ENCODE measurements around the gene DHX35. TPM values are rescaled to one million over a fixed set of nuclear protein-coding genes. Genes with fewer than 3 reads are reported as not detected.

The DHX35 gene
- polyA plus RNA-seq, 1 donor from 2014 or later: 21.3 TPM

DNA sequence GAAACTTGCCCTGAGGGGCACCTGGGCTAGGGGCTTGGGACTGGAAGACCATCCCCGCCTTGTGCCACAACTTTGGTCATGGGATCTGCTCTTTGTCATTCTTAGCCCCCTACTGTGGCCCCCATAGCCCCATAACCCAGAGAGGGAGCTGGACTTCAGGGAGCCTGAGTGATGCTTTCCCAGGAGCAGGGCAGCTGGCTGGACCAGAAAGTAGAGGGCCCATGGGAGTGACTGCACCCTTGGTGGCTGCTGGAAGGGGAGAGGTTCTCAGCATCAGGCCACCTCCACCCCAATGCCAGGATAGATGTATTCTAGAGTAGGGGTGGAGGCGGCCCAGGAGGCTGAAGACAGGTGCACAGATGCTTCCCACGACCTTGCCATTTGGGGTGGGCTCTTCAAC, 41.7 kb upstream of the DHX35 start:
- H3K9me2 ChIP-seq (ENCODE audit: insufficient read depth, low read length): no peaks in the 10 kb centered on the region
- no peak overlapping the region for H3K9ac ChIP-seq (ENCODE audit: low read length)
- no peaks in the 10 kb centered on the region for H3F3A ChIP-seq (ENCODE audit: insufficient read depth, low read length, poor library complexity, severe bottlenecking)
- no peak overlapping the region for H3K4me3 ChIP-seq (ENCODE audit: low read length)
- H3K4me2 ChIP-seq (ENCODE audit: low read length): no peak overlapping the region
- H2AFZ ChIP-seq (ENCODE audit: low read depth, low read length): no peak overlapping the region
- TF ChIP-seq MXI1 (conservative IDR thresholded peaks at IDR 0.05; ENCODE audit: poor library complexity, severe bottlenecking) (no peak), TAF1 (IDR thresholded peaks at IDR 0.05; ENCODE audit: low read depth) (no peak), RAD21 (conservative IDR thresholded peaks at IDR 0.05) (no peak), EP300 (conservative IDR thresholded peaks at IDR 0.05; ENCODE audit: poor library complexity, severe bottlenecking) (no peak), EZH2 (IDR thresholded peaks at IDR 0.05; ENCODE audit: borderline replicate concordance, insufficient read depth, low read length, poor library complexity, severe bottlenecking) (no peak), SMC3 (conservative IDR thresholded peaks at IDR 0.05; ENCODE audit: poor library complexity) (no peak), POLR2AphosphoS5 (IDR thresholded peaks at IDR 0.05) (no peak)
- TF ChIP-seq, protein P1, sequence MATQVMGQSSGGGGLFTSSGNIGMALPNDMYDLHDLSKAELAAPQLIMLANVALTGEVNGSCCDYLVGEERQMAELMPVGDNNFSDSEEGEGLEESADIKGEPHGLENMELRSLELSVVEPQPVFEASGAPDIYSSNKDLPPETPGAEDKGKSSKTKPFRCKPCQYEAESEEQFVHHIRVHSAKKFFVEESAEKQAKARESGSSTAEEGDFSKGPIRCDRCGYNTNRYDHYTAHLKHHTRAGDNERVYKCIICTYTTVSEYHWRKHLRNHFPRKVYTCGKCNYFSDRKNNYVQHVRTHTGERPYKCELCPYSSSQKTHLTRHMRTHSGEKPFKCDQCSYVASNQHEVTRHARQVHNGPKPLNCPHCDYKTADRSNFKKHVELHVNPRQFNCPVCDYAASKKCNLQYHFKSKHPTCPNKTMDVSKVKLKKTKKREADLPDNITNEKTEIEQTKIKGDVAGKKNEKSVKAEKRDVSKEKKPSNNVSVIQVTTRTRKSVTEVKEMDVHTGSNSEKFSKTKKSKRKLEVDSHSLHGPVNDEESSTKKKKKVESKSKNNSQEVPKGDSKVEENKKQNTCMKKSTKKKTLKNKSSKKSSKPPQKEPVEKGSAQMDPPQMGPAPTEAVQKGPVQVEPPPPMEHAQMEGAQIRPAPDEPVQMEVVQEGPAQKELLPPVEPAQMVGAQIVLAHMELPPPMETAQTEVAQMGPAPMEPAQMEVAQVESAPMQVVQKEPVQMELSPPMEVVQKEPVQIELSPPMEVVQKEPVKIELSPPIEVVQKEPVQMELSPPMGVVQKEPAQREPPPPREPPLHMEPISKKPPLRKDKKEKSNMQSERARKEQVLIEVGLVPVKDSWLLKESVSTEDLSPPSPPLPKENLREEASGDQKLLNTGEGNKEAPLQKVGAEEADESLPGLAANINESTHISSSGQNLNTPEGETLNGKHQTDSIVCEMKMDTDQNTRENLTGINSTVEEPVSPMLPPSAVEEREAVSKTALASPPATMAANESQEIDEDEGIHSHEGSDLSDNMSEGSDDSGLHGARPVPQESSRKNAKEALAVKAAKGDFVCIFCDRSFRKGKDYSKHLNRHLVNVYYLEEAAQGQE (IDR thresholded peaks at IDR 0.05; ENCODE audit: borderline replicate concordance): no peak
- TF ChIP-seq, protein P2, sequence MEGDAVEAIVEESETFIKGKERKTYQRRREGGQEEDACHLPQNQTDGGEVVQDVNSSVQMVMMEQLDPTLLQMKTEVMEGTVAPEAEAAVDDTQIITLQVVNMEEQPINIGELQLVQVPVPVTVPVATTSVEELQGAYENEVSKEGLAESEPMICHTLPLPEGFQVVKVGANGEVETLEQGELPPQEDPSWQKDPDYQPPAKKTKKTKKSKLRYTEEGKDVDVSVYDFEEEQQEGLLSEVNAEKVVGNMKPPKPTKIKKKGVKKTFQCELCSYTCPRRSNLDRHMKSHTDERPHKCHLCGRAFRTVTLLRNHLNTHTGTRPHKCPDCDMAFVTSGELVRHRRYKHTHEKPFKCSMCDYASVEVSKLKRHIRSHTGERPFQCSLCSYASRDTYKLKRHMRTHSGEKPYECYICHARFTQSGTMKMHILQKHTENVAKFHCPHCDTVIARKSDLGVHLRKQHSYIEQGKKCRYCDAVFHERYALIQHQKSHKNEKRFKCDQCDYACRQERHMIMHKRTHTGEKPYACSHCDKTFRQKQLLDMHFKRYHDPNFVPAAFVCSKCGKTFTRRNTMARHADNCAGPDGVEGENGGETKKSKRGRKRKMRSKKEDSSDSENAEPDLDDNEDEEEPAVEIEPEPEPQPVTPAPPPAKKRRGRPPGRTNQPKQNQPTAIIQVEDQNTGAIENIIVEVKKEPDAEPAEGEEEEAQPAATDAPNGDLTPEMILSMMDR (IDR thresholded peaks at IDR 0.05; ENCODE audit: poor library complexity, severe bottlenecking): no peak
- no peak overlapping the region for H3K27ac ChIP-seq (ENCODE audit: low read length)
- H4K20me1 ChIP-seq (ENCODE audit: insufficient read depth): no peaks in the 10 kb centered on the region
- no peaks in the 10 kb centered on the region for H3K79me2 ChIP-seq (replicated peaks; ENCODE audit: insufficient read depth, low read length)
- H3K27me3 ChIP-seq (ENCODE audit: insufficient read depth, low read depth, low read length): no peaks in the 10 kb centered on the region
- H3K36me3 ChIP-seq (ENCODE audit: insufficient read depth, low read length): no peaks in the 10 kb centered on the region
- no peaks in the 10 kb centered on the region for H3K9me3 ChIP-seq (ENCODE audit: low read length)

DNA sequence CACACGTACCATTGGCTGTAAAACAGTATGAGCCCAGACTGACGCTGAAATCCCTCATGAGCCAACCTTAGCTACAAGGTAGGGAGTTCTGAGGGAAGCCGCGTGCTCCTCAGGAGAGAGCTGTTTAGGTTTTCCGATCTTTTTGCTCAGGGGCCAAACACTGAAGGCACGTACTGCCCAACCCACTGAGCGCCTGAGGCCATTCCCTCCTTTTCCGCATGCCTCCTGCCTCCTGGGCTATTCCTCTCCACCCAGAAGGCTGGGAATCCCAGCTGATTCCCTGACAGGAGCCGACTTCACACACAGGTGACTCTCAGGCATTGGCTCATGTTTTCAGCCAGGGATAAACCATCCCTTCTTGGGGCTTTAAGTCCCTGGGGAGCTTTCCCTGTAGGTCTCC, 41.3 kb upstream of the DHX35 start:
- Histone ChIP-seq H4K20me1 (ENCODE audit: insufficient read depth) (no peaks in the 10 kb centered on the region), H3K4me2 (ENCODE audit: low read length) (no peak overlapping the region), H3K27ac (ENCODE audit: low read length) (no peak overlapping the region), H2AFZ (ENCODE audit: low read depth, low read length) (no peak overlapping the region), H3K36me3 (ENCODE audit: insufficient read depth, low read length) (no peaks in the 10 kb centered on the region), H3K79me2 (replicated peaks; ENCODE audit: insufficient read depth, low read length) (no peaks in the 10 kb centered on the region), H3K9ac (ENCODE audit: low read length) (no peak overlapping the region), H3F3A (ENCODE audit: insufficient read depth, low read length, poor library complexity, severe bottlenecking) (no peaks in the 10 kb centered on the region), H3K4me3 (ENCODE audit: low read length) (no peak overlapping the region), H3K9me3 (ENCODE audit: low read length) (no peaks in the 10 kb centered on the region), H3K9me2 (ENCODE audit: insufficient read depth, low read length) (no peaks in the 10 kb centered on the region), H3K27me3 (ENCODE audit: insufficient read depth, low read depth, low read length) (no peaks in the 10 kb centered on the region)
- TF ChIP-seq EP300 (conservative IDR thresholded peaks at IDR 0.05; ENCODE audit: poor library complexity, severe bottlenecking): no peak
- TF ChIP-seq, protein P1 (IDR thresholded peaks at IDR 0.05; ENCODE audit: borderline replicate concordance): no peak
- no peak for TF ChIP-seq TAF1 (IDR thresholded peaks at IDR 0.05; ENCODE audit: low read depth)
- TF ChIP-seq POLR2AphosphoS5 (IDR thresholded peaks at IDR 0.05): no peak

Data from neural cell (in vitro differentiated cells).